Right lobe of liver (tissue), 6 donors: ENCODE measurements around the gene PDZD2. TPM values are rescaled to one million over a fixed set of nuclear protein-coding genes. Genes with fewer than 3 reads are reported as not detected.

Source experiments
- ATAC-seq, 4 donors: fragments of 200-7000 bp; cut with Tn5 transposase; one replicate each; pipeline ENCODE4 v1.9.1; 2020; ENCODE audit warnings: mild to moderate bottlenecking in 4 of 4, moderate library complexity in 4 of 4
- DNase-seq, 3 donors: peaks; one replicate each; pipeline ENCODE4 v3.0.0-alpha.2; 2020
- H3K27ac ChIP-seq, 3 donors: fragments of 200-600 bp; one replicate each; pipeline ENCODE4 v1.8.0; 2022
- H3K27me3 ChIP-seq, 2 donors: fragments of 200-600 bp; one replicate each; pipeline ENCODE4 v1.8.0; 2022
- H3K36me3 ChIP-seq, 4 donors: fragments of 200-600 bp; sonication (generic) in 1 of 4; one replicate each; pipeline versions ENCODE4 v1.5.1 to v1.8.0; 2017 to 2022; ENCODE audit warnings: control low read depth in 1 of 4
- H3K4me1 ChIP-seq, 4 donors: fragments of 200-600 bp; sonication (generic) in 1 of 4; one replicate each; pipeline versions ENCODE4 v1.5.1 to v1.8.0; 2017 to 2022; ENCODE audit warnings: control low read depth in 1 of 4
- H3K4me3 ChIP-seq, 3 donors: fragments of 200-600 bp; one replicate each; pipeline ENCODE4 v1.8.0; 2022
- H3K9me3 ChIP-seq, 4 donors: fragments of 200-600 bp; sonication (generic) in 1 of 4; one replicate each; pipeline versions ENCODE4 v1.5.1 to v1.8.0; 2017 to 2022; ENCODE audit warnings: control low read depth in 1 of 4
- POLR2A ChIP-seq: fragments of 450-650 bp; IDR thresholded peaks from one replicate; pipeline ENCODE4 v1.6.1; 2017; ENCODE audit warnings: antibody characterized with exemption, mild to moderate bottlenecking
- WGBS: methylation state at CpG from one replicate; pipeline ENCODE4 v1.1.6; 2018; ENCODE audit warnings: low coverage, low lambda C conversion rate; ENCODE audit not compliant: insufficient coverage; ENCODE audit errors: missing lambda C conversion rate; 5-methylcytosine and 5-hydroxymethylcytosine counted together
- intact Hi-C, 2 donors: fragments of 100-400 bp; cut with DNase I; formaldehyde crosslinking; loops; one replicate each; pipeline versions ENCODE4 v1.11.2 to v1.14.1; 2022
- total RNA-seq, 6 experiments: library from RNA; depleted of rRNA in 2 of 6; stranded (reverse); fragments of >200 nt in 2 of 6; fragmentation: NEBNext Ultra II Directional in 3 of 6; extraction: Animal tissue kit (Norgen Biotek cat#: 25700) in 3 of 6; gene quantifications; one replicate each; pipeline versions ENCODE4 v1.1.0 to v1.2.4, GENCODE V29; 2016 to 2023
- TF ChIP-seq, protein P1 (sequence below), 4 donors: fragments of 200-600 bp in 3 of 4; fragments of 450-650 bp in 1 of 4; IDR thresholded peaks; one replicate each; pipeline versions ENCODE4 v1.5.1 to v1.8.0; 2016 to 2022; ENCODE audit warnings: antibody characterized with exemption in 4 of 4, mild to moderate bottlenecking in 2 of 4
- donor health status: DM: no; HTN: yes; CAD: no.
- donor health status: DM: no; HTN: no; CAD: no.
- donor health status: DM: no; HTN: no; CAD: no.
- donor health status: DM: no; HTN: yes; CAD: no.
- donor health status: DM: no; HTN: yes; CAD: no.

Gene PDZD2
- total RNA-seq, 6 experiments from 2014 or later, result 0.43 to 1.9 (median 0.88) TPM

- no peaks in the 10 kb centered on the region for H3K4me1 ChIP-seq
- ATAC-seq (no peak), DNase-seq (no peak)
- WGBS, result no CpG with 5 or more reads among the region's 7 CpGs
- no peak overlapping the region for H3K4me3 ChIP-seq
- H3K36me3 ChIP-seq, result no peaks in the 10 kb centered on the region
- no peaks in the 10 kb centered on the region for H3K9me3 ChIP-seq
- no peak overlapping the region for H3K27ac ChIP-seq
- no peak for TF ChIP-seq POLR2A
- TF ChIP-seq, protein P1, sequence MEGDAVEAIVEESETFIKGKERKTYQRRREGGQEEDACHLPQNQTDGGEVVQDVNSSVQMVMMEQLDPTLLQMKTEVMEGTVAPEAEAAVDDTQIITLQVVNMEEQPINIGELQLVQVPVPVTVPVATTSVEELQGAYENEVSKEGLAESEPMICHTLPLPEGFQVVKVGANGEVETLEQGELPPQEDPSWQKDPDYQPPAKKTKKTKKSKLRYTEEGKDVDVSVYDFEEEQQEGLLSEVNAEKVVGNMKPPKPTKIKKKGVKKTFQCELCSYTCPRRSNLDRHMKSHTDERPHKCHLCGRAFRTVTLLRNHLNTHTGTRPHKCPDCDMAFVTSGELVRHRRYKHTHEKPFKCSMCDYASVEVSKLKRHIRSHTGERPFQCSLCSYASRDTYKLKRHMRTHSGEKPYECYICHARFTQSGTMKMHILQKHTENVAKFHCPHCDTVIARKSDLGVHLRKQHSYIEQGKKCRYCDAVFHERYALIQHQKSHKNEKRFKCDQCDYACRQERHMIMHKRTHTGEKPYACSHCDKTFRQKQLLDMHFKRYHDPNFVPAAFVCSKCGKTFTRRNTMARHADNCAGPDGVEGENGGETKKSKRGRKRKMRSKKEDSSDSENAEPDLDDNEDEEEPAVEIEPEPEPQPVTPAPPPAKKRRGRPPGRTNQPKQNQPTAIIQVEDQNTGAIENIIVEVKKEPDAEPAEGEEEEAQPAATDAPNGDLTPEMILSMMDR (IDR thresholded peaks at IDR 0.05), result no peak
- no peaks in the 10 kb centered on the region for H3K27me3 ChIP-seq
- intact Hi-C loops, result no loop called here
These were observed 298.3 kb downstream of the PDZD2 start for GRCh38 chr5:31937226-31937625.

GRCh38 chr5:31937703-31938102 is 298.8 kb downstream of the PDZD2 start:
- Histone ChIP-seq H3K27ac (no peak overlapping the region), H3K36me3 (no peaks in the 10 kb centered on the region), H3K9me3 (no peaks in the 10 kb centered on the region), H3K27me3 (no peaks in the 10 kb centered on the region), H3K4me3 (no peak overlapping the region), H3K4me1 (no peaks in the 10 kb centered on the region)
- DNase-seq (no peak), ATAC-seq (no peak)
- 66% methylated on average over 5 of the region's 5 CpGs for WGBS
- TF ChIP-seq POLR2A, result no peak
- TF ChIP-seq, protein P1 (IDR thresholded peaks at IDR 0.05), result no peak
- intact Hi-C loops, result no loop called here

- DNase-seq (peak in 1 of 3 donors; percentile 67), ATAC-seq (peak; percentile 19 to 91 (median 68))
- Histone ChIP-seq H3K9me3 (no peaks in the 10 kb centered on the region), H3K4me1 (no peaks in the 10 kb centered on the region), H3K4me3 (no peak overlapping the region), H3K27me3 (no peaks in the 10 kb centered on the region), H3K36me3 (no peaks in the 10 kb centered on the region), H3K27ac (no peak overlapping the region)
- no peak for TF ChIP-seq POLR2A
- intact Hi-C loops, result no loop called here
- WGBS, result 37% methylated on average over 2 of the region's 5 CpGs
These were observed 300.2 kb downstream of the PDZD2 start for GRCh38 chr5:31939151-31939550.

DNA sequence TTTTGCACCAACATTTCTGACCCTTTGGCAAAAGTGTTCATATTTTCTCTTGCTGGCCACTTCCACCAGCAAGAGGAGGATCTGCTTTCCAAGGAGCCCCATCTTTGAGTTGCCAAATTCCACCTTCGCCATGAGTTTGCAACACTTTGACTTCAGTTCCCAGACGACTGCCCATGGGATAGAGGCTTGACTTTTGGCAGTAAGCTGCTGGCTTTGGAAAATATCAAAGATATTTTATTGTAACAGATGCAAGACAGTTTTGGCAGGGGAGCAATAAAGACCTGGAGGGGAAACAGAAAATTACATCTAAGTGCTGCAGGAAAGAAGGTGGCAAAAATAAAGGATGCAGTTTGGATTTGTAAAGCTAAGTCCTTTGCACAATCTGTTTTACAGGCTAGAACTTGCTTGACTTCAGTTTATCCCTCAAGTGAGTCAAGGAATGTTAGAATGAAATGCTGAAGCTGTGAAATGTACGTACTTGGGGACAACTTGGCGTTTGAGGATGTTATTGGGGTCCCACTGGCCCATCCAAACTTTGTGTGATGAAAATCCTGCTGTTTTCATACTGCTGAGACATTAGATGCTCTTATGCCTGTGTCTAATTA is 302.3 kb downstream of the PDZD2 start:
- Histone ChIP-seq H3K36me3 (no peaks in the 10 kb centered on the region), H3K4me1 (no peaks in the 10 kb centered on the region), H3K9me3 (no peaks in the 10 kb centered on the region), H3K4me3 (no peak overlapping the region), H3K27me3 (no peaks in the 10 kb centered on the region), H3K27ac (no peak overlapping the region)
- ATAC-seq (no peak), DNase-seq (no peak)
- intact Hi-C loops, result no loop called here
- TF ChIP-seq, protein P1 (IDR thresholded peaks at IDR 0.05), result no peak
- TF ChIP-seq POLR2A, result no peak
- 62% methylated on average over 4 of the region's 4 CpGs for WGBS

GRCh38 chr5:31942546-31942945 is 303.6 kb downstream of the PDZD2 start:
- H3K4me1 ChIP-seq, result no peaks in the 10 kb centered on the region
- H3K36me3 ChIP-seq, result no peaks in the 10 kb centered on the region
- no peak for TF ChIP-seq POLR2A
- TF ChIP-seq, protein P1 (IDR thresholded peaks at IDR 0.05), result no peak
- ATAC-seq (no peak), DNase-seq (no peak)
- 84% methylated on average over 9 of the region's 11 CpGs for WGBS
- no peaks in the 10 kb centered on the region for H3K27me3 ChIP-seq
- no peak overlapping the region for H3K4me3 ChIP-seq
- H3K27ac ChIP-seq, result no peak overlapping the region
- no peaks in the 10 kb centered on the region for H3K9me3 ChIP-seq
- intact Hi-C loops, result no loop called here
